GM12864 (cell line): ENCODE data around the gene PRG2.
"Not testable (repeated sequence)": the region's sequence is repeated elsewhere in the genome, so short reads cannot be mapped to it uniquely, and the experiment has no call there.

Source experiments
- DNase-seq: peaks from one replicate; pipeline ENCODE4 v3.0.0-alpha.2; 2011; ENCODE audit warnings: low read depth
- H3K4me3 ChIP-seq: 2 replicates; pipeline ENCODE4 v1.5.1; 2011; ENCODE audit warnings: mild to moderate bottlenecking, low read depth, low read length, control low read depth
- TF ChIP-seq, protein P1 (sequence below): IDR thresholded peaks from 2 replicates; pipeline ENCODE4 v1.5.1; 2011; ENCODE audit warnings: low read depth, mild to moderate bottlenecking, moderate library complexity, low read length, control low read depth, inconsistent platforms; ENCODE audit errors: missing control alignments

Gene PRG2

DNA sequence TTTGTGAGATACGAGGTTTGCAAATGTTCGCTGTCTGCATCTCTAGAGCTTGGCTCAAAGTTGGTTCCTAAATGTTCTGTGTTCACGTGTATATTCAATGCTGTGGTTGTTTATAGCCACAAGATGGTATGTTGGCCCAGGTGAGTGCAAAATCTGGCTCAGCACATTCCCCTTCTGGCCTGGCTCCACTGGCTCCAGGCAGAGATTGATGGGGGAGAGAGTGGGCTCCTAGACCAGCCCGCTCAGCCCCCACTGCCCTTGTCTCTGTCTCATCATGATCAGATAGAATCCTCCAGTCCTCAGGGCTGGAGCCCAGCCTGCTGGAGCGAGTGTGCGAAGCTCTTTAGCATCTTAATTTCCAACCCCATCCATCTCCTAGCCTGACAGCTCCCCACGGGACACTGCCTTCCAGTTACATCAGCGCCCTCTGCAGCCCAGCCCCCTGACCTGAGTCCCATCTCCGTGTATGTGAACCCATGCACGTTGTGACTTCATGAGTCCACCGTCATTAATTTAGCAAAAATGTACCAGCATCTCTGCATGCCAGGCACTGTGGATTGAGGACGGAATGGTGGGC, 50.3 kb downstream of the PRG2 start:
- no peak overlapping the region for H3K4me3 ChIP-seq
- TF ChIP-seq, protein P1, sequence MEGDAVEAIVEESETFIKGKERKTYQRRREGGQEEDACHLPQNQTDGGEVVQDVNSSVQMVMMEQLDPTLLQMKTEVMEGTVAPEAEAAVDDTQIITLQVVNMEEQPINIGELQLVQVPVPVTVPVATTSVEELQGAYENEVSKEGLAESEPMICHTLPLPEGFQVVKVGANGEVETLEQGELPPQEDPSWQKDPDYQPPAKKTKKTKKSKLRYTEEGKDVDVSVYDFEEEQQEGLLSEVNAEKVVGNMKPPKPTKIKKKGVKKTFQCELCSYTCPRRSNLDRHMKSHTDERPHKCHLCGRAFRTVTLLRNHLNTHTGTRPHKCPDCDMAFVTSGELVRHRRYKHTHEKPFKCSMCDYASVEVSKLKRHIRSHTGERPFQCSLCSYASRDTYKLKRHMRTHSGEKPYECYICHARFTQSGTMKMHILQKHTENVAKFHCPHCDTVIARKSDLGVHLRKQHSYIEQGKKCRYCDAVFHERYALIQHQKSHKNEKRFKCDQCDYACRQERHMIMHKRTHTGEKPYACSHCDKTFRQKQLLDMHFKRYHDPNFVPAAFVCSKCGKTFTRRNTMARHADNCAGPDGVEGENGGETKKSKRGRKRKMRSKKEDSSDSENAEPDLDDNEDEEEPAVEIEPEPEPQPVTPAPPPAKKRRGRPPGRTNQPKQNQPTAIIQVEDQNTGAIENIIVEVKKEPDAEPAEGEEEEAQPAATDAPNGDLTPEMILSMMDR: no peak
- no peak for DNase-seq

DNA sequence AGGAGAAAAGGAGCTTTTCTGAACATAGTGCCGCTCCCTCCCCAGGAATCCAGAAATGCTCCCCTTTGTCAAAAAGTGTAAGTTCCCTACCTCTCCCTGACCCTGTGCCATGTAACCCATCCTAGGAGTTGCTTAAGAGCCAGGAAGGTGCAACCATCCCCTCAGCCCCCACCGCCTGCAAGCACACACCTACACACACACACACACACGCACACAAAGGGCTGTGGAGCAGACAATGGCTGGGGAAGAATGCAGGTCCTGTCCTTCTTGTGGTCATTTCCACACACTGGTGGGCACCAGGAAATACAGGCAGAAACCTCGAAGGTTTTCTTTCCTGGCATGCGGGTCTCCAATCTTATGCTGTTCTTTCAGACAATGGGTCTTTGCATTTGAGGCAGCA, 51.1 kb downstream of the PRG2 start:
- no peak for DNase-seq
- TF ChIP-seq, protein P1: no peak
- no peak overlapping the region for H3K4me3 ChIP-seq

DNA sequence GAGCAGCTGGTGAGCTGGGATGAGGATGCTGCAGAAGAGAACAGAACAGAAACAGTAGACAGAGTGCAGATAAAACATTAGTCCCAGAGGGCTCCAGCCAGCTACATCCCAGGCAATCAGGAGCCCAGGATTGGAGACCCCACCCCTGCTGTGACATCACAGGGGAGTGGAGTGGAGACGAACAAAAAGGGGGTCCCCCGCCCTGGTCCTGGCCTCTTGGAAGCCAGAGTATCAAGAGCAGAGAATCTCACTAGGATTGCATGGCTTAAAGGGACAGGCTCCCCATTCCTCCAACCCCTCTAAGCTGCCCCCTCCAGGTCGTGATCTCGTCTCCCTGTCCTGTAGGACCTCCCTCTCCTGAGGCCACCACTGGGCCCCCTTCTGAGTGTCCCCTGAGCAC, 52.3 kb downstream of the PRG2 start, which contains the start of gene P2RX3:
P2RX3 (plus strand) TSS at position 211 of the 400 bp plus-strand sequence. CDS start 199 bp downstream, outside the sequence.
- TF ChIP-seq, protein P1: no peak
- no peak for DNase-seq
- H3K4me3 ChIP-seq: no peak within 1 kb of the TSS

DNA sequence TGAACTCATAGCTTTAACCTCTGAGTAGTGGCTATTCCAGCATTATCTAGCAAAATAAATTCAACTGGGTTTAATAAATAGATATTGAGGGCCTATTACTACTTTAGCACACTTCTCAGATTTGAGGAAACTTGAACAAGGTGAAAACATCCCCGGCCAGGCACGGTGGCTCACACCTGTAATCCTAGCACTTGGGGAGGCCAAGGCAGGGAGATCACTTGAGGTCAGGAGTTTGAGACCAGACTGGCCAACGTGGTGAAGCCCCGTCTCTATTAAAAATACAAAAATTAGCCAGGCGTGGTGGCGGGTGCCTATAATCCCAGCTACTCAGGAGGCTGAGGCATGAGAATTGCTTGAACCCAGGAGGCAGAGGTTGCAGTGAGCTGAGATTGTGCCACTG, 53.6 kb downstream of the PRG2 start:
- DNase-seq, H3K4me3 ChIP-seq: not testable (repeated sequence)
